GM19452 (cell line): ENCODE data around the gene TMEM87B.
"Not testable (repeated sequence)": the region's sequence is repeated elsewhere in the genome, so short reads cannot be mapped to it uniquely, and the experiment has no call there.

Source experiments
- ATAC-seq: cut with Tn5 transposase; IDR thresholded peaks from one replicate; pipeline ENCODE4 v1.9.1; 2021; ENCODE audit not compliant: unreplicated experiment

Gene TMEM87B

GRCh38 chr2:112065486-112065885 is 10.4 kb downstream of the TMEM87B start:
- ATAC-seq: no peak

DNA sequence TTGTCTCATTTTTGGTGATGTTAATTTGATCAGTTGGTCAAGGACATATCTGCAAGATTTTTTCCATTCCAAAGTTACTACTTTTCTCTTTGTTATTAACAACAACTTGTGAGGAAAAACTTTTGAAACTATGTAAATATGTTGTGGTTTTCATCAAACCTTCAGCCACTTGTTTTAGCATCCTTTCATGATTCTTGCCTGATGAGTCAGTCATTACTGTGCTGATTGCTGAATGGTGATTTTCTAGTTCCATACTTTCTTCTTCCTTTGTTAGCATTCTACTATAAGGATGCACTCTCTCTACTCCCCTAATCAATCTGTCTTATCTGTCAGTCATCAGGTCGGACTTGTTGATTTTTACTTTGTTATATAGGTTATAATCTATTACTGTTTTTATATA is 10.9 kb downstream of the TMEM87B start:
- ATAC-seq: no peak

DNA sequence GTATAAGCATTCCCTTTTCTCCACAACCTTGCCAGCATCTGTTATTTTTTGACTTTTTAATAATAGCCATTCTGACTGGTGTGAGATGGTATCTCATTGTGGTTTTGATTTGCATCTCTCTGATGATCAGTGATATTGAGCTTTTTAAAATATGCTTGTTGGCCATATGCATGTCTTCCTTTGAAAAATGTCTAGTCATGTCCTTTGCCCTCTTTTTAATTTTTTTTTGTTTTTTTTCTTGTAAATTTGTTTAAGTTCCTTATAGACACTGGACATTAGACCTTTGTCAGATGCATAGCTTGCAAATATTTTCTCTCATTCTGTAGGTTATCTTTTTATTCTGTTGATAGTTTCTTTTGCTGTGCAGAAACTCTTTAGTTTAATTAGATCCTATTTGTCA is 14.7 kb downstream of the TMEM87B start:
- ATAC-seq: not testable (repeated sequence)

GRCh38 chr2:112073875-112074274 is 18.8 kb downstream of the TMEM87B start:
- ATAC-seq: no peak

DNA sequence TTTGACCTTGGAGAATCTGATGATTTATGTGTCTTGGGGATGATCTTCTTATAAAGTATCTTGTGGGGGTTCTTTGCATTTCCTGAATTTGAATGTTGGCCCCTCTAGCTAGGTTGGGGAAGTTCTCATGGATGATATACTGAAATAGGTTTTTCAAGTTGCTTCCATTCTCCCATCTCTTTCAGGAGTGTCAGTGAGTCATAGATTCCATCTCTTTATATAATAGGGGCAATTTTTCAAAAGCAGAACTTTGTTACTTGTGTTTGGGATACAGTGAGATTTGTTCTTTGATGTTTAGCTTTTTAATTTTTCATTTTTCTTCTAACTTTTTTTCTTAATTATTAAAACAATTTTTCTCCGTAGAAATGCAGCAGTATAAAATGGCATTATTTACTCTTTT is 19.4 kb downstream of the TMEM87B start:
- ATAC-seq: no peak

GRCh38 chr2:112075490-112076260 is 20.6 kb downstream of the TMEM87B start:
- no peak for ATAC-seq

DNA sequence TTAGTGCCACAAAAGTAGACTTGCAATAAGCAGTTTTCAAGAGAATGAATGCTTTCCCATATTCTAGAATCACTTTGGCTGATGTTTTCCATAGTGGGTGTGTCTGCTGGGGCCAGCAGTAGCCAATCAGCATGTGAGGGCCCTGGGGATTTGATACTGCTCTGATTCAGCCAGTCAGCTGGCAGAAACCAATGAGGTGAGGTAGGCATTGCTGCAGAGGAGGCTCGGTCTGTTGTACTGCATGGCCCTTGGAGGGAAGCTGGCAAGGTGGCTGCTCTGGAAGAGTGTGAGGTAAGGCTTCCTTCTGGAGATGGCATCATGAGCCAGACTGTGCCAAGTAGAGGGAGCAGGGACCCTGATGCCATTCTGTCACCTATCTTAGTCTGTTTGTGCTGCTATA is 22.7 kb downstream of the TMEM87B start:
- no peak for ATAC-seq

- ATAC-seq: no peak
Measured at GRCh38 chr2:112081262-112081661, 26.2 kb downstream of the TMEM87B start.

DNA sequence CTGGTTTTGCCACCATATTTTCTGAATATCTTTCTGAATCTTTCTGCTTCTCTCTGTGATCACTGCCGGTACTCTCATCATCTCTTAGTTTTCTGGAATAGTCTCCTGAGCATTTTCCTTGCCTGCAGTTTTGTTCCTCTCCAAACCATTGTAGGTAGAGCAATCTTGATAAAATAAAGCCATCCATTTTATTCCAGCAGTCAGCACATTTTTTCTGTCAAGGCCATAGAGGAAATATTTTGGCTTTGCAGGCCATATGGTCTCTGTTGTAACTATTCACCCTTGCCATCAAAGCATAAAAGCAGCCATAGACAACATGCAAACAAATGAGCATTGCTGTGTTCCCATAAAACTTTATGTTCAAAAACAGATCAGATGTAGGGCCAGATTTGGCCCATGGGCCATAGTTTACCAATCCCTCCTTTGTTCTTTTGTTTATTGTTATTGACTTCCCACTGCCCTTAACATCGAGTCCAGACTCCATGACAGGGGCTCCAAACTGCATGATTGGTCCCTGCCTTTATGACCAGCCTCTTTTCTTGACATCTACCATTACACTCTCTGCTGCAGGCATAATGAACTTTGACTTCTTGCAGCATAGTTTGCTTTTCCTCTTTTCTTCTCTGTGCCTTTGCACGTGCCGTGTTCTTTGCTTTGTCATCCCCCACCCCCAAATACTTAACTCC is 29.8 kb downstream of the TMEM87B start:
- no peak for ATAC-seq

GRCh38 chr2:112085375-112085730 is 30.3 kb downstream of the TMEM87B start:
- ATAC-seq: no peak

DNA sequence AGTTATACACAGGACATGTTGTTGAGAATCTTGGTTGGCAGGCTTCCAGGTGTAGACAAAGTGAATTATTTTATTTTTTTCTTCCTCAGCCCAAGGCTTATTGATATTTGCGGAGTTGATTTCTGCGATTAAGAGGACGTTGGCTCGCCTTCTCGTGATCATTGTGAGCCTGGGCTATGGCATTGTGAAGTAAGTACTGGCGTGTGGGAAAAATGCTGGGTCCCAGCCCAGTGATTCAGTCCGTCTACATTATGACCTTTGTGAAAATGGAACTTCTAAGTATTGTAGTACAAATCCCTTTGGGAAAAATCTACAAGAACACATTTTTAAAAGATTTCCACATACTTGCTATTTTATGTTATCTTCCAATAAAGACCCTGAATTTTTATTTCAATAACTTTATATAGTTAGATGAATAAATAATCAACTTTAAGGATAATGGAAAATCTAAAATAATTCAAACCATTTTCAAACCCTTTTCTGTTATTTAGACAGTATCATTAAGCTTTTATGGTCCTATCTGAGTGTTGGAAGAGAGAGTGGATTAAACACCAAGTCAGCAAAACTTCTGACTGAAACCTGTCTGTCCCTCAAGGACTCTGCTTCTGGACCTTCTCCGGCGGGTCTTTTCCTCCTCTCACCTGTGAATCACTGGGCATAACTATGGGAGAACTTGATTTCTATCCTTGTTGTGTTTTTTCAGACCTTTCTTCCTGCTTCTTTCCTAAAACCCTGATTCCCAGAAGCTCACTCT is 31.0 kb downstream of the TMEM87B start:
- no peak for ATAC-seq

GRCh38 chr2:112087346-112088020 is 32.4 kb downstream of the TMEM87B start:
- ATAC-seq: peak; percentile 63

DNA sequence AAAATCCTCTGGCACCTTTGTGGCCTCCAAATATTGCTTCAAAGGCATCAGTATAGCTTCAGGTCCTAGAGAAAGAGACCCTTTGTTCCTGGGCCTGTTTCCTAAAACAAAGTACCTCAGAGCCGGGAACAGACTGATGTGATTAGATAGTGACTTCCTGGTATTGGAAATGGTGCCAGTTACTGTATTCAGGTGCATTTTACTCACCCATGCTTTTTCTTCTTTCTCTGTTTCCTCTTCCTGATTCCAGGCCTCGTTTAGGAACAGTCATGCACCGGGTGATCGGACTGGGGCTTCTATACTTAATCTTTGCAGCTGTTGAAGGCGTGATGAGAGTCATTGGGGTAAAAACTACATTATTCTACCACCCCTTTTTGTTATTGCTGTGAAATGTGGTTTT is 34.3 kb downstream of the TMEM87B start:
- no peak for ATAC-seq

DNA sequence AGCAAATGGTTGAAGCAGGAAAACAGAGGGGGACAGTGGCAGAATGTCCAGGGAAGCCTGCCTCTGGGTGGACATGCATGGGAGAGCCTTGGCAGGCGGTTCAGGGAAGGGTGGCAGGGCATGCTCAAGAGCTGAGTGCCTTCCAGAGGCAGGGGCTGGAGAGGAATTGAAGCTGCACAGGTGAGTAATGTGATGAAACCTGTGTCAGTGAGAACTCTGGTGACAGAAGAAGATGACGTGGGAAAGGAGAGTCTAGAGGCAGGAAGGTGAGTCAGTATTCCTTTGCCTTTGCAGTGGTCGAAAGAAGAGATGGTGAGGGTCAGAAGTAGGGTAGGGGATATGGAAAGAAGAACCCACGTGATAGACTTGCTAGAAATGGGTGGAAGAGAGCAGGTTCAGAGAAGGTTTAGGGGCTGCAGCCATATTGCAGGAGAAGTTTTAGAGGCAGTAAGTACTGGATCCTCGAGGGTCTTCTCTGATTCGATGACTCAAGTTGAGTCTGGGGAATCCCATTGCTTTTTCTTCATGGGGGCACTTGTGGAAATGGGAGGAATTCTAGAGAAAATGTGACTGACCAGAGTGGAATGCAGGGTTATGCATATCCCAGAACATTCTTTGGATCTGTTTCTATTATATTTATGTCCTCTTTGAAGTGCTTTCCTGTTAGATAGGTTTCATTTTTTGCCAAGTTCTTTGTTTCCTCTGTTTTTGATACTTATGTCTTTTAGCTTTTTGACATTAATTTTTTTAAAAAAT is 37.4 kb downstream of the TMEM87B start:
- no peak for ATAC-seq

- no peak for ATAC-seq
Measured at GRCh38 chr2:112093216-112093615, 38.1 kb downstream of the TMEM87B start.

- ATAC-seq: no peak
Measured at GRCh38 chr2:112095681-112096080, 40.6 kb downstream of the TMEM87B start.

GRCh38 chr2:112096098-112096497 is 41.0 kb downstream of the TMEM87B start:
- no peak for ATAC-seq

- no peak for ATAC-seq
Measured at GRCh38 chr2:112108178-112108832, 53.2 kb downstream of the TMEM87B start.

- ATAC-seq: no peak
Measured at GRCh38 chr2:112109278-112109677, 54.2 kb downstream of the TMEM87B start.

DNA sequence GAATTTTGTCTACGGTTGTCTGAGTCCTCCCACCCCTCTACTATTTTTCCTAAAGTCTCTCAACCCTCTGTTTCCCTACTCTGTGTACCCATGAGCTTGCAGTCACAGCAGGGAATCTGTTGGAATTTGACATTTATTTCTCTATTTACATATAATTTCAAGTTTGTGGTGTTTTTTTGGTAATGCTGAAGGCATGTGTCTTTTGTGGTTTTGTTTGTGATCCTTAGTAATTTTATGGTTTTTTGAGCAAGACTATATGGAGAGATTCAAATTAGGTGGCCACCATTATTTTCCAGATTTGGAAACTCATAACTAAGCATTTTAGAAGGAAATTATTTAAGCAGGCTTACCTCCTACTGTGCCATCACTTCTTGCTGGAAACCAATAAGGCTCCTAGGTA is 55.9 kb downstream of the TMEM87B start:
- ATAC-seq: no peak
